ENCODE measurements around the gene SLC26A5. TPM values are rescaled to one million over a fixed set of nuclear protein-coding genes. Genes with fewer than 3 reads are reported as not detected.

Gene SLC26A5
- total RNA-seq (2022; extraction: Qiagen RNA extraction; ENCODE audit: low read depth): not detected in 5 replicates

GRCh38 chr7:103446049-103446520, at the start of gene SLC26A5:
Gene SLC26A5, minus strand, starts transcription at chr7:103446207. Its CDS starts 24,693 bp downstream, at chr7:103421514.

GRCh38 chr7:103347507-103348267, 98.3 kb downstream of the SLC26A5 start, which contains the start of gene PSMC2:
Gene PSMC2, plus strand, starts transcription at chr7:103347643. Its CDS starts 69 bp downstream, at chr7:103347712.

GRCh38 chr7:103344453-103345149, 101.4 kb downstream of the SLC26A5 start, which contains the start of gene DNAJC2:
Gene DNAJC2, minus strand, starts transcription at chr7:103344767. Its CDS starts 145 bp downstream, at chr7:103344622.

Other genes with a start within 250 kb of the SLC26A5 start
- gene PMPCB, start 148.8 kb downstream of the SLC26A5 start, total RNA-seq (2022; extraction: Qiagen RNA extraction; ENCODE audit: low read depth): 61.0 to 83.7 TPM (median 64.9 TPM) in 5 replicates
- 38.5 to 61.9 TPM (median 42.9 TPM) in 5 replicates for gene DNAJC2, start 101.4 kb downstream of the SLC26A5 start, total RNA-seq (2022; extraction: Qiagen RNA extraction; ENCODE audit: low read depth)
- gene PSMC2, start 98.6 kb downstream of the SLC26A5 start, total RNA-seq (2022; extraction: Qiagen RNA extraction; ENCODE audit: low read depth): 146 to 188 TPM (median 152 TPM) in 5 replicates